GM12872 (cell line): ENCODE data around the gene BCAS3.

Source experiments
- CTCF ChIP-seq: IDR thresholded peaks from 3 replicates; pipeline ENCODE4 v1.5.1; 2011; ENCODE audit warnings: low read depth, mild to moderate bottlenecking, low read length, moderate library complexity; ENCODE audit not compliant: insufficient read depth

The BCAS3 gene

GRCh38 chr17:61144617-61145564 is 467.2 kb downstream of the BCAS3 start:
- no peak for TF ChIP-seq CTCF

- TF ChIP-seq CTCF, result no peak
Measured at GRCh38 chr17:61149106-61149825, 471.6 kb downstream of the BCAS3 start.

GRCh38 chr17:61149862-61150362 is 472.3 kb downstream of the BCAS3 start:
- no peak for TF ChIP-seq CTCF

GRCh38 chr17:61150686-61151299 is 473.1 kb downstream of the BCAS3 start:
- no peak for TF ChIP-seq CTCF

GRCh38 chr17:61152898-61153297 is 475.2 kb downstream of the BCAS3 start:
- no peak for TF ChIP-seq CTCF

- TF ChIP-seq CTCF, result no peak
Measured at GRCh38 chr17:61155590-61156237, 478.1 kb downstream of the BCAS3 start.
